A549 (cell line): Measurements from ENCODE around the gene ORC3.

Source experiments
- CEBPB ChIP-seq, 2 experiments: fragments of >200 bp in 1 of 2; sonication (Bioruptor Twin) in 1 of 2; formaldehyde crosslinking in 1 of 2; IDR thresholded peaks; 2 replicates each; pipeline ENCODE4 v1.6.1; 2012 to 2016
- CTCF ChIP-seq: fragments of >200 bp; sonication (Bioruptor Twin); formaldehyde crosslinking; IDR thresholded peaks from 3 replicates; pipeline ENCODE4 v1.5.1; 2016
- EP300 ChIP-seq, 2 experiments: fragments of >200 bp; sonication (Bioruptor Twin); formaldehyde crosslinking; IDR thresholded peaks; 2 replicates in 1 of 2; 3 replicates in 1 of 2; pipeline ENCODE4 v1.6.1; 2016 to 2017
- ESRRA ChIP-seq: fragments of 150-350 bp; IDR thresholded peaks from 2 replicates; pipeline ENCODE4 v1.6.1; 2014; ENCODE audit warnings: mild to moderate bottlenecking, low read length, borderline replicate concordance
- FOXS1 ChIP-seq: fragments of 250-450 bp; sonication (Bioruptor Pico); IDR thresholded peaks from 2 replicates; pipeline ENCODE4 v1.5.0; 2020; ENCODE audit warnings: mild to moderate bottlenecking, moderate library complexity
- JUN ChIP-seq, 2 experiments: fragments of >200 bp; sonication (Bioruptor Twin); formaldehyde crosslinking; IDR thresholded peaks; 2 replicates in 1 of 2; 3 replicates in 1 of 2; pipeline ENCODE4 v1.6.1; 2016 to 2017
- JUNB ChIP-seq: fragments of >200 bp; sonication (Bioruptor Twin); formaldehyde crosslinking; IDR thresholded peaks from 2 replicates; pipeline ENCODE4 v1.6.1; 2016
- MAX ChIP-seq: IDR thresholded peaks from 2 replicates; pipeline ENCODE4 v1.6.1; 2012
- MYC ChIP-seq: IDR thresholded peaks from 2 replicates; pipeline ENCODE4 v1.6.1; 2012; ENCODE audit warnings: mild to moderate bottlenecking, inconsistent platforms, low read length, improper control_type of control experiment, borderline replicate concordance
- POLR2A ChIP-seq: IDR thresholded peaks from 2 replicates; pipeline ENCODE4 v1.6.1; 2012; ENCODE audit warnings: mild to moderate bottlenecking, low read length
- RAD21 ChIP-seq, 2 experiments: fragments of >200 bp in 1 of 2; sonication (Bioruptor Twin) in 1 of 2; formaldehyde crosslinking in 1 of 2; IDR thresholded peaks in 1 of 2; conservative IDR thresholded peaks in 1 of 2; 2 replicates in 1 of 2; 3 replicates in 1 of 2; pipeline ENCODE4 v1.6.1; 2012 to 2018; ENCODE audit warnings: inconsistent platforms in 1 of 2
- SMC3 ChIP-seq: fragments of >200 bp; sonication (Bioruptor Twin); formaldehyde crosslinking; IDR thresholded peaks from 3 replicates; pipeline ENCODE4 v1.6.1; 2018; ENCODE audit warnings: inconsistent platforms
- ZNF302 ChIP-seq: fragments of 250-450 bp; sonication (Bioruptor Pico); IDR thresholded peaks from 2 replicates; pipeline ENCODE4 v1.9.0; 2021; ENCODE audit warnings: inconsistent platforms, mild to moderate bottlenecking, moderate library complexity
- TF ChIP-seq, protein P1 (sequence below): fragments of 200-600 bp; sonication (generic); IDR thresholded peaks from 2 replicates; pipeline ENCODE4 v1.6.1; 2016; ENCODE audit warnings: antibody characterized with exemption, mild to moderate bottlenecking, moderate library complexity

- no peak for TF ChIP-seq ZNF302 (CRISPR knock-in tag)
- no peak for TF ChIP-seq POLR2A
- no peak for TF ChIP-seq CTCF
- no peak for TF ChIP-seq RAD21 (conservative IDR thresholded peaks at IDR 0.05 in 1 of 2, IDR thresholded peaks at IDR 0.05 in 1 of 2)
- no peak for TF ChIP-seq FOXS1
- no peak for TF ChIP-seq MAX
- no peak for TF ChIP-seq EP300 (IDR thresholded peaks at IDR 0.05)
- no peak for TF ChIP-seq SMC3
- TF ChIP-seq JUN (IDR thresholded peaks at IDR 0.05) = no peak
- TF ChIP-seq ESRRA = no peak
- no peak for TF ChIP-seq JUNB
- TF ChIP-seq, protein P1, sequence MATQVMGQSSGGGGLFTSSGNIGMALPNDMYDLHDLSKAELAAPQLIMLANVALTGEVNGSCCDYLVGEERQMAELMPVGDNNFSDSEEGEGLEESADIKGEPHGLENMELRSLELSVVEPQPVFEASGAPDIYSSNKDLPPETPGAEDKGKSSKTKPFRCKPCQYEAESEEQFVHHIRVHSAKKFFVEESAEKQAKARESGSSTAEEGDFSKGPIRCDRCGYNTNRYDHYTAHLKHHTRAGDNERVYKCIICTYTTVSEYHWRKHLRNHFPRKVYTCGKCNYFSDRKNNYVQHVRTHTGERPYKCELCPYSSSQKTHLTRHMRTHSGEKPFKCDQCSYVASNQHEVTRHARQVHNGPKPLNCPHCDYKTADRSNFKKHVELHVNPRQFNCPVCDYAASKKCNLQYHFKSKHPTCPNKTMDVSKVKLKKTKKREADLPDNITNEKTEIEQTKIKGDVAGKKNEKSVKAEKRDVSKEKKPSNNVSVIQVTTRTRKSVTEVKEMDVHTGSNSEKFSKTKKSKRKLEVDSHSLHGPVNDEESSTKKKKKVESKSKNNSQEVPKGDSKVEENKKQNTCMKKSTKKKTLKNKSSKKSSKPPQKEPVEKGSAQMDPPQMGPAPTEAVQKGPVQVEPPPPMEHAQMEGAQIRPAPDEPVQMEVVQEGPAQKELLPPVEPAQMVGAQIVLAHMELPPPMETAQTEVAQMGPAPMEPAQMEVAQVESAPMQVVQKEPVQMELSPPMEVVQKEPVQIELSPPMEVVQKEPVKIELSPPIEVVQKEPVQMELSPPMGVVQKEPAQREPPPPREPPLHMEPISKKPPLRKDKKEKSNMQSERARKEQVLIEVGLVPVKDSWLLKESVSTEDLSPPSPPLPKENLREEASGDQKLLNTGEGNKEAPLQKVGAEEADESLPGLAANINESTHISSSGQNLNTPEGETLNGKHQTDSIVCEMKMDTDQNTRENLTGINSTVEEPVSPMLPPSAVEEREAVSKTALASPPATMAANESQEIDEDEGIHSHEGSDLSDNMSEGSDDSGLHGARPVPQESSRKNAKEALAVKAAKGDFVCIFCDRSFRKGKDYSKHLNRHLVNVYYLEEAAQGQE = no peak
- no peak for TF ChIP-seq CEBPB (IDR thresholded peaks at IDR 0.05)
- no peak for TF ChIP-seq MYC
Measured at GRCh38 chr6:87575423-87575822, 14.5 kb upstream of the ORC3 start.
